Measurements from ENCODE around the gene ZBTB42. TPM values are rescaled to one million over a fixed set of nuclear protein-coding genes. Genes with fewer than 3 reads are reported as not detected.
A peak's percentile ranks its signal among the peaks of the same experiment; 100 is the strongest.

ZBTB42 gene
- total and polyA plus RNA-seq, 2 donors (not counting 3 experiments of a cell fraction or from before 2014, with no cell fraction given), result 3.1 to 3.8 TPM

GRCh38 chr14:104751539-104752422, 49.1 kb upstream of the ZBTB42 start:
- intact Hi-C loops (cut with micrococcal nuclease), result loop anchor here (1.0 to 5.0 kb wide), 6 partner anchors 15 to 76 kb away; partner anchors contain the start of genes ADSS1, INF2 and ZBTB42
- CTCF ChIA-PET, result interaction anchor here (0.9 to 2.4 kb wide), 11 partner anchors 14 to 338 kb away, joined by 3 to 17 read pairs (median 5); partner anchors contain the start of genes ADSS1 and ZBTB42
- peaks cover 0 to 10% of the 10 kb centered on the region in 2 experiments for H3K36me3 ChIP-seq (ENCODE audit: control insufficient read depth in 2 of 2, extremely low read depth in 1 of 2, insufficient read depth in 2 of 2, low read length in 2 of 2)
- no peaks in the 10 kb centered on the region for H3K9me1 ChIP-seq (replicated peaks; ENCODE audit: control insufficient read depth, extremely low read depth, insufficient read depth, low read length)
- peak overlapping the region; percentile 85 for H2AFZ ChIP-seq (ENCODE audit: low read depth, low read length)
- H4K20me1 ChIP-seq (replicated peaks; ENCODE audit: control insufficient read depth, extremely low read depth, insufficient read depth, low read length), result no peaks in the 10 kb centered on the region
- H3K4me2 ChIP-seq (ENCODE audit: insufficient read depth, low read length), result peak overlapping the region; percentile 25
- no peak for FAIRE-seq
- BruUV-seq (replicated peaks), result TSS peak; percentile 86
- DNase-seq (ENCODE audit: low read depth, low spot score), result no peak
- H3K27ac ChIP-seq (ENCODE audit: insufficient read depth, low read depth, low read length), result peak overlapping the region; percentile 23
- dilution Hi-C loops (cut with MboI; ENCODE audit: extremely low pct_ligation_motif_present, low sequenced_read_pairs), result no loop called here
- H3K27me3 ChIP-seq (ENCODE audit: control insufficient read depth in 2 of 2, insufficient read depth in 2 of 2, low read length in 2 of 2), result no peaks in the 10 kb centered on the region
- H3K79me2 ChIP-seq (ENCODE audit: control insufficient read depth, insufficient read depth, low read length), result peaks cover 22% of the 10 kb centered on the region
- H3K9me3 ChIP-seq (replicated peaks; ENCODE audit: control insufficient read depth, insufficient read depth, low read length), result no peaks in the 10 kb centered on the region
- TF ChIP-seq EZH2 (IDR thresholded peaks at IDR 0.05; ENCODE audit: borderline replicate concordance, low read depth, low read length, severe bottlenecking), result no peak
- TF ChIP-seq MYC (IDR thresholded peaks at IDR 0.05; ENCODE audit: low read depth, low read length), result no peak
- no peak for TF ChIP-seq POLR2A (IDR thresholded peaks at IDR 0.05; ENCODE audit: low read depth, low read length)
- TF ChIP-seq MAX (IDR thresholded peaks at IDR 0.05; ENCODE audit: insufficient read depth, insufficient read length), result no peak
- TF ChIP-seq GATA2 (IDR thresholded peaks at IDR 0.05; ENCODE audit: insufficient read depth, insufficient read length, low read depth, low read length), result no peak
- no peak for TF ChIP-seq FOS (IDR thresholded peaks at IDR 0.05; ENCODE audit: borderline replicate concordance, insufficient read depth, low read length)
- no peak for TF ChIP-seq CTCF (IDR thresholded peaks at IDR 0.05; ENCODE audit: extremely low read depth in 1 of 2, insufficient read depth in 1 of 2, low read depth in 1 of 2, low read length in 2 of 2)
- TF ChIP-seq JUN (IDR thresholded peaks at IDR 0.05; ENCODE audit: borderline replicate concordance, insufficient read depth, insufficient read length, low read depth), result no peak
- no peak for TF ChIP-seq POLR2AphosphoS5 (IDR thresholded peaks at IDR 0.05; ENCODE audit: insufficient read depth, low read depth, low read length)
- H3K4me1 ChIP-seq (ENCODE audit: control insufficient read depth, extremely low read depth, insufficient read depth, low read length), result peaks cover 8% of the 10 kb centered on the region
- H3K9ac ChIP-seq (replicated peaks; ENCODE audit: extremely low read depth, insufficient read depth, low read length), result peak overlapping the region; percentile 53
- POLR2A ChIA-PET, result interaction anchor here (1.0 kb wide), 2 partner anchors 16 to 71 kb away, joined by 4 to 6 read pairs; no protein-coding TSS in a partner anchor
- H3K4me3 ChIP-seq (replicated peaks in 1 of 3; ENCODE audit: insufficient read depth in 1 of 3, low read depth in 1 of 3, low read length in 3 of 3), result peak overlapping the region in 2 of 3 experiments; percentile 36 to 38
